GM18858 (cell line): ENCODE results near the gene SNX33.
"Not testable (repeated sequence)": the region's sequence is repeated elsewhere in the genome, so short reads cannot be mapped to it uniquely, and the experiment has no call there.

Source experiments
- ATAC-seq: cut with Tn5 transposase; IDR thresholded peaks from one replicate; pipeline ENCODE4 v1.9.1; 2021; ENCODE audit not compliant: unreplicated experiment

Gene SNX33

GRCh38 chr15:75697974-75698747 is 50.4 kb downstream of the SNX33 start:
- not testable (repeated sequence) for ATAC-seq

- ATAC-seq: not testable (repeated sequence)
Observed at GRCh38 chr15:75699517-75699916, 51.8 kb downstream of the SNX33 start.

GRCh38 chr15:75699961-75700874 is 52.5 kb downstream of the SNX33 start:
- not testable (repeated sequence) for ATAC-seq

DNA sequence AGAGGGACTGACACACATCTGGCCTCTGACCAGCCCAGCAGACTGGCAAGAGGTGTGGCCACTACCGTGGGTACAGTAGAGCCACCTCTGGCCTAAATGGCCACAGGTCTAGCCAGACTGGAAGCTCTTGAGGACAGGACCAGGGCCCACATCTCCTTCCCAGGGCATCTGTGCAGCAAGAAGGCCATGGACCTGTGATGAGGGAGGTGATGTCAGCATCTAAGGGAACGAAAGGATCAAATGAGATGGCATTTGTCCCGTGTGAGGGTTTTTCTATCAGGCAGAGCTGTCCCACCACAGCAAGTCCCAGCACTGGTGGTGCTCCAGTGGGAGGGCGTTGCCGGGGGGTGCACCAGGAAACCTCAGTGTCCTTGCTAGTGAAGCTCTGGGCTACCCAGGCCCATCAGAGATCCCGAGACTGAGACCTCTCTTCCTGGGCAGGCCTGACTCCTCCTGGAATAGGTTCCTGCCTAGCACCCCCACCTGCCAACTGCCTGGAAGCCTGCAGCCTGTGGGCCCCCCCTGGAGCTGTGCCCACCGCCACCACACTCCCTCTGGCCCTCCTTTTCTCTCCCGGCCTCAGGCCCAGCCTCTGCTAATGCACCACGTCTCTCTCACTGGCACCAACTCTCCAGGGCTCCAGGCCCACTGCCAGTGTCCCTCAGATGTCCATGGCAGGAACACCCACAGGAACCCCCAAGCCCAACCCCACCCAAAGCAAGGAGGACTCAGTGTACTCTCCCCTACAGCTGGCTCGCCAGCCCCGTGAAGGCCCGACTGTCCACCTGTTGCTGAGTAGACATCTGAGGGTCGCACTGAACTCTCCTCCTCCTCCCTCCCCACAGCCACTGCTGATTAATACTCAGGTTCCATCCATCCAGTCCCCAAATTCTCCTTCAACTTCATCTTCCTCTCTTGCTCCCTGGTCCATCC is 53.6 kb downstream of the SNX33 start:
- not testable (repeated sequence) for ATAC-seq

GRCh38 chr15:75702436-75702835 is 54.7 kb downstream of the SNX33 start:
- no peak for ATAC-seq

- ATAC-seq: not testable (repeated sequence)
Observed at GRCh38 chr15:75703440-75704262, 55.9 kb downstream of the SNX33 start.

DNA sequence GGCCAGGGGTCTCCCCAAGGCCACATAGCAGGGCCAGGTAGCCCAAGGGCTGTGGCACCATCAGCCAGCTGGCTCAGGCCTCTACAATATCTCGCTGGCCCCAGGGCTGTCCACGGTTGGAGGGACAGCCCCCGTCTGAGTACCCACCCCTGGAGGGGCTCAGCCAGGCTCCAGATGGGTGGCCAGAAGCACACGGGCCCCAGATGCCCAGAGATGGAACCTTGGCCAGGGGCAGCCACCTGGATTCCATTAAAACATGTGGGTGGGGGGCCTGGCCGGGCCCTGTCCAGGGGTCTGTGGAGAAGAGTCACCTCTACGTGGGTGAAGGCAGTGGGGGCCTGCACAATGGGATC is 56.5 kb downstream of the SNX33 start:
- no peak for ATAC-seq

- ATAC-seq: no peak
Observed at GRCh38 chr15:75704618-75705017, 56.9 kb downstream of the SNX33 start.

GRCh38 chr15:75705375-75705774 is 57.7 kb downstream of the SNX33 start:
- ATAC-seq: not testable (repeated sequence)

GRCh38 chr15:75705854-75706681 is 58.4 kb downstream of the SNX33 start:
- ATAC-seq: no peak

DNA sequence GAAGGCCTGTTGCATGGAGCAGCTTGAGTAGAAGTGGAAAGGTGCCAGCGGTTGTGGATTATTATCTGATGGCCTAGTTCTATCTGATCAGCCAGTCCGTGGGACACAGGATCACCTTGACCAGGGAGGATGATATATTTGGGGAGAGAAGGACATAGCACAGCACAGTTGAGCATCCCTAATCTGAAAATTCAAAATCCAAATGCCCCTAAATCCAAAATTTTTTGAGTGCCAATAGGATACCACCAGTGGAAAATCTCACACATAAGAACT is 58.9 kb downstream of the SNX33 start:
- no peak for ATAC-seq

DNA sequence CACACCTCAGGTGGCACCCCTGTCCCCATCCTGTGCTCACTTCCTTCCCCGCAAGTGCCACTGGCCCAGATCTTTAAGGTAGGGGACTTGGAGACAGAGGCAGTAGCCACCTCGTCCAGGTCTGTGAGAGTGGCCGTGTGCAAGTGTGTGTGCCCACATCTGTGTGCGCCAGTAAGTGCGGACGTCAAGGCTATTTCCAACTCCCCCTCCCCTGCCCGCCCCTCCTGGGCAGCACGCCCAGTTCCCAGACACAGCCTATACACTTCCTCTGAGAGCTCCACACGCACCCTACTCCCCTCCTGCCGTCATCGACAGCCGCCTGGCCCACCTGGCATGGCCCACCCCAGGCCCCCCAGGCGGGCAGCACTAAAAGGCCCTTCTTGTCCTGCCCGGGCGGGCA is 61.7 kb downstream of the SNX33 start:
- not testable (repeated sequence) for ATAC-seq

DNA sequence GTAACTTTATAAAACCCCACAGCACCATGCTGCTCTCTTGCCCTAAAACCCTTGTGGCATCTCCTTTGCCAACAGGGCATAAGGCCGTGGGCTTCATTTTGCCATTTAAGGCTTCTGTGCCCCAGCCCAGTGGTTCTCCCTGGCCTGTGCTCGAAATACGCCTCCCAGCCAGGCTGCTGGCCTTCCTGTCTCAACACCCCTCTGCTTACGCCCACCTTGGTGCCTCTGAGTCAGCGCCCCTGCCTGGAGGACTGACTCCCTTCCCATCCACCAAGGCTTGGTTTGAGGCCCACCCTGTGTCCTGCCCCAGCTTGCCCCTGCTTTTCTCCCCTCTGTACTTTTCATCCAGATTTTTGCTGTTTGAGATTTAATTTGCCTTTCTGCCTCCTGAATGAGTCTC is 63.2 kb downstream of the SNX33 start:
- not testable (repeated sequence) for ATAC-seq

DNA sequence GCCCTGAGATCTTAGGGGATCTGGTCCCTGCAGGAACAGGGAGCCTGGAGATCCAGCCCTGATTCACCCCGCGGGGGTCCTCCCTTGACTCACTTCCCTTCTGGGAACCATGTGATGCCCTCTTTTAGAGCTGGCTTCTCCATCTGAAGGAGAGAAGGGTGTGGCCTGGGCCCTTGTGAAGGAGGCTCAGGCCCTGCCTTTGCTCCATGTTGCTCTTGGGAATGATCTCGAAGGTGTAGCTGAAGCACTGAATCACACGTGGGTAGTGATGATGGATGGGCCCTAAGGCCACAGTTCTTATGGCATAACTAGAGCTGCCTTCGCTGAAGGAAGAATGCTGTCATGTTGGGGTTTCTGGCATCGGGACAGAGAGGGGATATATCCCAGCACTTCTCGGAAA is 63.8 kb downstream of the SNX33 start:
- not testable (repeated sequence) for ATAC-seq
